DND-41 (cell line): ENCODE data around the gene SLC7A6OS.

Source experiments
- EZH2 ChIP-seq: IDR thresholded peaks from 3 replicates; pipeline ENCODE4 v1.6.1; 2012; ENCODE audit warnings: borderline replicate concordance, low read depth, mild to moderate bottlenecking, moderate library complexity, low read length, inconsistent platforms; ENCODE audit not compliant: severe bottlenecking
- TF ChIP-seq, protein P1 (sequence below): IDR thresholded peaks from 2 replicates; pipeline ENCODE4 v1.5.1; 2012; ENCODE audit warnings: borderline replicate concordance, low read length, moderate library complexity, mild to moderate bottlenecking; ENCODE audit not compliant: poor library complexity, severe bottlenecking; ENCODE audit errors: extremely low read depth

DNA sequence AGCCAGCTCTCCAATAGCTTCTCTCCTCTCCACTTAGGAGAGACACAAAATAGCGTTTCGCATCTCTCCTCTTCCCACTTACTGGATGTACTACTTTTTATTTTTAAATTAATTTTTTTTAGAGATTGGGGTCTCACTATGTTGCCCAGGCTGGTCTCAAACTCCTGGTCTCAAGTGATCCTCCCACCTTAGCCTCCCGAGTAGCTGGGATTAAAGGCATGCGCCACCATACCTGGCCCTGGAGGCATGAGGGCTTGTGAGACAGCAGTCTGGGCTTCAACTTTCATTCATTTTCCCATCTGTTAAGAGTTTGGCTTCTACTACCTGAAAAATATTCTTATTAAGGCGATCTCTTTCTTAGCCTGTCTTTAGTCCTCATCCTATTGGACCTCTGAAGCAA, 18.3 kb downstream of the SLC7A6OS start:
- no peak for TF ChIP-seq EZH2
- TF ChIP-seq, protein P1, sequence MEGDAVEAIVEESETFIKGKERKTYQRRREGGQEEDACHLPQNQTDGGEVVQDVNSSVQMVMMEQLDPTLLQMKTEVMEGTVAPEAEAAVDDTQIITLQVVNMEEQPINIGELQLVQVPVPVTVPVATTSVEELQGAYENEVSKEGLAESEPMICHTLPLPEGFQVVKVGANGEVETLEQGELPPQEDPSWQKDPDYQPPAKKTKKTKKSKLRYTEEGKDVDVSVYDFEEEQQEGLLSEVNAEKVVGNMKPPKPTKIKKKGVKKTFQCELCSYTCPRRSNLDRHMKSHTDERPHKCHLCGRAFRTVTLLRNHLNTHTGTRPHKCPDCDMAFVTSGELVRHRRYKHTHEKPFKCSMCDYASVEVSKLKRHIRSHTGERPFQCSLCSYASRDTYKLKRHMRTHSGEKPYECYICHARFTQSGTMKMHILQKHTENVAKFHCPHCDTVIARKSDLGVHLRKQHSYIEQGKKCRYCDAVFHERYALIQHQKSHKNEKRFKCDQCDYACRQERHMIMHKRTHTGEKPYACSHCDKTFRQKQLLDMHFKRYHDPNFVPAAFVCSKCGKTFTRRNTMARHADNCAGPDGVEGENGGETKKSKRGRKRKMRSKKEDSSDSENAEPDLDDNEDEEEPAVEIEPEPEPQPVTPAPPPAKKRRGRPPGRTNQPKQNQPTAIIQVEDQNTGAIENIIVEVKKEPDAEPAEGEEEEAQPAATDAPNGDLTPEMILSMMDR: no peak
